DND-41 (cell line): ENCODE results near the gene GLUD2.

Experiments used
- ATAC-seq: fragments of 200-7000 bp; cut with Tn5 transposase; 3 replicates; pipeline ENCODE4 v1.9.1; 2021; ENCODE audit warnings: low read depth; ENCODE audit not compliant: insufficient read depth
- DNase-seq: peaks from one replicate; pipeline ENCODE4 v3.0.0-alpha.2; 2020
- H2AFZ ChIP-seq: 2 replicates; pipeline ENCODE4 v1.6.0; 2012; ENCODE audit warnings: low read depth, low read length
- H3K27ac ChIP-seq: 2 replicates; pipeline ENCODE4 v1.5.1; 2012; ENCODE audit warnings: low read length, inconsistent platforms
- H3K27me3 ChIP-seq: fragments of 200-600 bp; sonication (generic); 2 replicates; pipeline ENCODE4 v1.6.0; 2012; ENCODE audit warnings: low read length, mild to moderate bottlenecking, inconsistent platforms; ENCODE audit not compliant: insufficient read depth, poor library complexity
- H3K36me3 ChIP-seq: 2 replicates; pipeline ENCODE4 v1.5.1; 2012; ENCODE audit warnings: low read length, inconsistent platforms; ENCODE audit not compliant: insufficient read depth
- H3K4me1 ChIP-seq: 2 replicates; pipeline ENCODE4 v1.5.1; 2012; ENCODE audit warnings: mild to moderate bottlenecking, low read length; ENCODE audit not compliant: insufficient read depth
- H3K4me2 ChIP-seq: 2 replicates; pipeline ENCODE4 v1.6.0; 2012; ENCODE audit warnings: mild to moderate bottlenecking, moderate library complexity, low read length, inconsistent platforms; ENCODE audit not compliant: insufficient read depth
- H3K4me3 ChIP-seq, 2 experiments: fragments of 200-600 bp in 1 of 2; shearing (Covaris generic) in 1 of 2; 2 replicates each; pipeline ENCODE4 v1.5.1; 2012 to 2016; ENCODE audit warnings: inconsistent platforms in 2 of 2, low read length in 2 of 2, mild to moderate bottlenecking in 2 of 2, low read depth in 1 of 2, moderate library complexity in 1 of 2
- H3K79me2 ChIP-seq: 2 replicates; pipeline ENCODE4 v1.6.0; 2012; ENCODE audit warnings: low read length, inconsistent platforms; ENCODE audit not compliant: insufficient read depth
- H3K9ac ChIP-seq: 2 replicates; pipeline ENCODE4 v1.6.0; 2012; ENCODE audit warnings: low read depth, mild to moderate bottlenecking, inconsistent platforms, low read length, moderate library complexity
- H3K9me3 ChIP-seq: 2 replicates; pipeline ENCODE4 v1.5.1; 2012; ENCODE audit warnings: low read length, moderate library complexity, mild to moderate bottlenecking, inconsistent platforms; ENCODE audit not compliant: insufficient read depth, severe bottlenecking
- H4K20me1 ChIP-seq: 2 replicates; pipeline ENCODE4 v1.6.0; 2012; ENCODE audit warnings: low read length; ENCODE audit not compliant: insufficient read depth
- CTCF ChIP-seq: IDR thresholded peaks from 2 replicates; pipeline ENCODE4 v1.5.1; 2012; ENCODE audit warnings: borderline replicate concordance, low read length, moderate library complexity, mild to moderate bottlenecking; ENCODE audit not compliant: poor library complexity, severe bottlenecking; ENCODE audit errors: extremely low read depth
- EZH2 ChIP-seq: IDR thresholded peaks from 3 replicates; pipeline ENCODE4 v1.6.1; 2012; ENCODE audit warnings: borderline replicate concordance, low read depth, mild to moderate bottlenecking, moderate library complexity, low read length, inconsistent platforms; ENCODE audit not compliant: severe bottlenecking

The GLUD2 gene

GRCh38 chrX:121009764-121010163 lies 37.6 kb upstream of the GLUD2 start:
- no peaks in the 10 kb centered on the region for H3K9me3 ChIP-seq
- ATAC-seq = no peak

DNA sequence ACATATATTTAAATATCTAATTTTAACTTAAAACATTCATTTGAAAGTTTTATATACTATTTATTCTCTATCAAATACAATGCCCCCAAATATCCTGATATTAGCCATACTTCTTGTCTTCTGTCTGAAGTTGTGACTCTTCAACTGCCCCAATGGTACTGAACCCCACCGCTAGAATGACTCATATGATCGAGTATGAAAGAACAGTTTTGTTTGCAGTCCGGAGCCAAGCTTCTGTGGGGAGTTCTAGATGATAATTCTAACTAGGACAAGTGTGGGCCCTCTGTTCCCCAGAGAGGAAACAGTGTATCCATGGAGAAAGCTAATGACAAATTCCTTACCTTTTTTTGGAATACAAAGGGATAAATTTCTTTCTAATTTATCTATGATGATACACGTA lies 37.2 kb upstream of the GLUD2 start:
- Histone ChIP-seq H3K9me3 (no peaks in the 10 kb centered on the region), H4K20me1 (no peaks in the 10 kb centered on the region), H3K27me3 (no peaks in the 10 kb centered on the region), H3K79me2 (no peaks in the 10 kb centered on the region), H3K9ac (no peak overlapping the region), H3K36me3 (no peaks in the 10 kb centered on the region), H3K27ac (no peak overlapping the region), H2AFZ (no peak overlapping the region), H3K4me2 (no peak overlapping the region), H3K4me1 (no peaks in the 10 kb centered on the region), H3K4me3 (no peak overlapping the region)
- DNase-seq = no peak
- TF ChIP-seq EZH2 = no peak
- no peak for TF ChIP-seq CTCF
- ATAC-seq = no peak

More at GRCh38 chrX:121009764-121010163, 37.6 kb upstream of the GLUD2 start:
- no peak overlapping the region for H2AFZ ChIP-seq
- no peaks in the 10 kb centered on the region for H3K27me3 ChIP-seq
- TF ChIP-seq EZH2 (no peak), CTCF (no peak)
- no peaks in the 10 kb centered on the region for H4K20me1 ChIP-seq
- H3K79me2 ChIP-seq = no peaks in the 10 kb centered on the region
- H3K4me1 ChIP-seq = no peaks in the 10 kb centered on the region
- no peak for DNase-seq
- no peak overlapping the region for H3K27ac ChIP-seq
- no peak overlapping the region for H3K4me3 ChIP-seq
- no peaks in the 10 kb centered on the region for H3K36me3 ChIP-seq
- no peak overlapping the region for H3K4me2 ChIP-seq
- no peak overlapping the region for H3K9ac ChIP-seq

DNA sequence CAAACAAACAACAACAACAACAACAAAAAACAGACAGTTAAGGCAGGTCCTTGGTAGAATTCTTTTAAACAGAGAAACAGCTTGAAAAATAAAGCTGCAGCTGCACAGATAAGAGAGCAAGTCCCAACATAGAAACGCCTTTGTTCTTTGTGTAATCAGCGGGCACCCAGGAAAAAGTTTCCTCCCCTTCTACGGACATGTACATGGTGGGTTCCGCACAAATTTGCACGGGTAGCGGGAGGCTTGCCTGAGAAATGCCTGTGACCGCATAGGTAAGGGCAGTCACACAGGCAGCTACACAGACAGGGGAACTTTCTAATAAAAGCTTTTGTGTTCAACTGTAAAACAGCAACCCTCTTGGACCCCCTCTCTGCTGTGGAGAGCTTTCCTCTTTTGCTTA lies 36.2 kb upstream of the GLUD2 start:
- no peak for TF ChIP-seq CTCF
- no peak for TF ChIP-seq EZH2
- Histone ChIP-seq H3K36me3 (no peaks in the 10 kb centered on the region), H3K4me2 (no peak overlapping the region), H3K79me2 (no peaks in the 10 kb centered on the region), H3K4me3 (no peak overlapping the region), H3K4me1 (no peaks in the 10 kb centered on the region), H2AFZ (no peak overlapping the region), H3K27ac (no peak overlapping the region), H4K20me1 (no peaks in the 10 kb centered on the region), H3K9me3 (no peaks in the 10 kb centered on the region), H3K9ac (no peak overlapping the region), H3K27me3 (no peaks in the 10 kb centered on the region)
- no peak for DNase-seq
- ATAC-seq = no peak

DNA sequence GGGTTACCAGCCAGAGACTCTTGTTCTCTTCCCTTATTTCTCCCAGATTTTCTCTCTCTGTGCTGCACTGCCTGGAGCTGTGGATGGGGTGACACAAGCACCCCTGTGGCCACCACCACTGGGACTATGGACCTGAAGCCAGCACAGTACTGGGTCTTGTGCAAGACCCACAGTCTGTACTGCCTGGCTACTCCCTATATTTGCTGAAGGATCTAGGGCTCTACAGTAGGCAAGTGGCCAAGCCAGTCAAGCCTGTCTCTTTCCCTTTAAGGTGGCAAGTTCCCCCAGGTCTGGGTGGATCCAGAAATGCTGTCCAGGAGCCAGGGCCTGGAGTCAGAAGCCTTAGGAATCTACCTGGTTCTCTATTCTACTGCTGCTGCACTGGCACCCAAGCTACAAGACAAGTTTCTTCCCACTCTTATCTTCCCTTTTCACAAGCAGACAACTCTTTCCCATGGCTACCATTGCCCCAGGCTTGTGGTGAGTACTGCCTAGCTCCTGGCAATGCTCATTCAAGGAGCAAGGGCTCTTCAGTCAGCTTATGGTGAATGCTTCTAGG lies 33.4 kb upstream of the GLUD2 start:
- no peak for TF ChIP-seq CTCF
- no peak for TF ChIP-seq EZH2
- Histone ChIP-seq H3K27me3 (no peaks in the 10 kb centered on the region), H3K9me3 (no peaks in the 10 kb centered on the region), H2AFZ (no peak overlapping the region), H3K4me3 (no peak overlapping the region), H3K27ac (no peak overlapping the region), H3K36me3 (no peaks in the 10 kb centered on the region), H3K9ac (no peak overlapping the region), H4K20me1 (no peaks in the 10 kb centered on the region), H3K4me2 (no peak overlapping the region), H3K4me1 (no peaks in the 10 kb centered on the region), H3K79me2 (no peaks in the 10 kb centered on the region)
- ATAC-seq = no peak
- no peak for DNase-seq
